ENCODE results near the gene CDKAL1.

DNA sequence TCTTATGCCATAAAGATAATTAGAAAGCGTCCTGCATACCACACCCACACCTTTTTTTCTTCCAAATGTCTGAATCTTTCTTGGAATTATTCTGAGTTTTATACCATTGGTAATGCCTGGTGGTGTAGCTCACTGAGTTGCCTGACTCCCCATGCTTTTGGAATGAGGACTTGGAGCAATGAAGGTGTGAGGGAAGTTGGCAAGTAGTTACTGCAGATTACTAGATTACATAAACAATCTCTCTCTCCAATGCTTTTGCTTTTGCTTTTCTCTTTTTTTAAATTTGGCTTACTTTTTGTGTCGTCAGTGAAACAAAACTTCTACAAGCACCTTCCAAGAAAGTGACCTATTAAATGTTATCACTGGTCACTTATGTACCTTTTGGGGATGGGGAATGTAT, 653.2 kb downstream of the CDKAL1 start:
- TF ChIP-seq YY1 (IDR thresholded peaks at IDR 0.05; ENCODE audit: insufficient read depth, insufficient read length) (no peak), ZNF274 (IDR thresholded peaks at IDR 0.05; ENCODE audit: low read depth, low read length) (no peak)
